B cell (primary cell): ENCODE data around the gene IFITM1.

Experiments used
- CTCF ChIP-seq: fragments of 200-600 bp; IDR thresholded peaks from one replicate; pipeline ENCODE4 v1.8.0; 2022; ENCODE audit warnings: antibody characterized with exemption, mild to moderate bottlenecking
- EZH2 ChIP-seq: IDR thresholded peaks from 2 replicates; pipeline ENCODE4 v1.6.1; 2012; ENCODE audit warnings: borderline replicate concordance, low read depth, mild to moderate bottlenecking, moderate library complexity, low read length; ENCODE audit not compliant: insufficient read depth, poor library complexity, severe bottlenecking

GRCh38 chr11:316891-317301 lies 3.1 kb downstream of the IFITM1 start:
- TF ChIP-seq CTCF (no peak), EZH2 (no peak)
